ENCODE measurements around the gene SLAIN1. TPM values are rescaled to one million over a fixed set of nuclear protein-coding genes. Genes with fewer than 3 reads are reported as not detected.
A peak's percentile ranks its signal among the peaks of the same experiment; 100 is the strongest.
"Not testable (repeated sequence)": the region's sequence is repeated elsewhere in the genome, so short reads cannot be mapped to it uniquely, and the experiment has no call there.

SLAIN1 gene
- 10 to 100 TPM; 16.1 to 32.6 (median 19.7) TPM for total RNA-seq
- polyA plus RNA-seq = 10 to 100 TPM in 2 of 3 donors, 1 to 10 TPM in 1; 8.7 to 10.5 (median 10.2) TPM
- long read RNA-seq, donor 1 = 0 reads
- long read RNA-seq, donor 2 = 0 reads

DNA sequence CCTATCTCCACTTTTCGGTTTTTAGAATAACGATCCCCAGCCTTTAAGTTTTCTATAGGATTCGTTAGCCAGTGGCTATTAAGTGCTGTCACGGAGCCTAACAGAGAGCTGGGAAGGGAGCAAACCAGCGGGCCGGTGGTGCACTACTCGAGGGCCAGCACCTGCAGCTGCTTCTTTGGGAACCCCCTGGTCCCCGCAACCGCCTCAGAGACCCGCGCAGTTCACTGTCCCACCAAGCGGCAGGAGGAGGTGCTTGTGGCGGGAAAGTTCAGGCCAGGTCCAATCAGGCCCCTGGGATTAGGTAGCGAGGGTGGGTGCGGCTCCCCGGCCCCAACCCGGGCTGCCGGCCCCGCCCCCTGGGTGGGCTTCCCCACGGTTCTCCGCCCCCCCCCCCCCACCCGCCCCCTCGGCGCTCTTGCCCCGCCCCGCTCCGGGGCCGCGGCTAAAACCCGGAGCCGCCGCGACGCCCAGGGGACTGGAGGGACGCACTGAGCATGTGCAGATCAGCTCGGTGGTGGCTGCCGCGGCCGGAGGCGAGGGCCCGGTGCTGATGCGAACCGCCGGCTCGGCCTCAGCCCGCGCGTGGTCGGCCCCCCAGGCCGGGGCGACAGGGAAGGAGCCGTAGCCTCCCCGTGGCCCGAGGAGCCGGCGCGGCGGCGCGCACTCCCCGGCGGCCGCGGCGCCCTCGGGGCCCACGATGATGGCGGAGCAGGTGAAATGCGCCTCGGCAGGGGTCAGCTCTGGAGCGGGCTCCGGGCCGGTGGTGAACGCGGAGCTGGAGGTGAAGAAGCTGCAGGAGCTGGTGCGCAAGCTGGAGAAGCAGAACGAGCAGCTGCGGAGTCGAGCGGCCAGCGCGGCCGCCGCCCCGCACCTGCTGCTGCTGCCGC lies at the start of gene SLAIN1:
SLAIN1 (plus strand) TSS at position 471 of the 887 bp plus-strand sequence; CDS start at position 698, 227 bp downstream.
- WGBS, 5 donors = 0 to 1% (median 1%) methylated on average over 35 to 85 of the region's 86 CpGs
- Histone ChIP-seq H3K4me1 (peaks cover 19 to 51% (median 26%) of the 10 kb centered on the region in 6 donors), H3K4me3 (peak within 1 kb of the TSS; percentile 65 to 97 (median 84)), H3K27ac (peak within 1 kb of the TSS; percentile 51 to 84 (median 78)), H3K36me3 (no peaks in the 10 kb centered on the region), H3K9me3 (no peaks in the 10 kb centered on the region), H3K27me3 (replicated peaks in 1 of 7) (peaks cover 0 to 14% (median 0%) of the 10 kb centered on the region in 7 donors)
- peak in 1 of 3 donors; percentile 23 for TF ChIP-seq POLR2A (IDR thresholded peaks at IDR 0.05)
- peak; percentile 74 to 86 (median 84) for TF ChIP-seq POLR2AphosphoS5 (IDR thresholded peaks at IDR 0.05)
- TF ChIP-seq, protein P1, sequence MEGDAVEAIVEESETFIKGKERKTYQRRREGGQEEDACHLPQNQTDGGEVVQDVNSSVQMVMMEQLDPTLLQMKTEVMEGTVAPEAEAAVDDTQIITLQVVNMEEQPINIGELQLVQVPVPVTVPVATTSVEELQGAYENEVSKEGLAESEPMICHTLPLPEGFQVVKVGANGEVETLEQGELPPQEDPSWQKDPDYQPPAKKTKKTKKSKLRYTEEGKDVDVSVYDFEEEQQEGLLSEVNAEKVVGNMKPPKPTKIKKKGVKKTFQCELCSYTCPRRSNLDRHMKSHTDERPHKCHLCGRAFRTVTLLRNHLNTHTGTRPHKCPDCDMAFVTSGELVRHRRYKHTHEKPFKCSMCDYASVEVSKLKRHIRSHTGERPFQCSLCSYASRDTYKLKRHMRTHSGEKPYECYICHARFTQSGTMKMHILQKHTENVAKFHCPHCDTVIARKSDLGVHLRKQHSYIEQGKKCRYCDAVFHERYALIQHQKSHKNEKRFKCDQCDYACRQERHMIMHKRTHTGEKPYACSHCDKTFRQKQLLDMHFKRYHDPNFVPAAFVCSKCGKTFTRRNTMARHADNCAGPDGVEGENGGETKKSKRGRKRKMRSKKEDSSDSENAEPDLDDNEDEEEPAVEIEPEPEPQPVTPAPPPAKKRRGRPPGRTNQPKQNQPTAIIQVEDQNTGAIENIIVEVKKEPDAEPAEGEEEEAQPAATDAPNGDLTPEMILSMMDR (IDR thresholded peaks at IDR 0.05 in 8 of 11, conservative IDR thresholded peaks at IDR 0.05 in 3 of 11) = no peak
- intact Hi-C loops (cut with DNase I; ENCODE audit: low total_unique reads) = no loop called here
- peak; percentile 95 for DNase-seq

DNA sequence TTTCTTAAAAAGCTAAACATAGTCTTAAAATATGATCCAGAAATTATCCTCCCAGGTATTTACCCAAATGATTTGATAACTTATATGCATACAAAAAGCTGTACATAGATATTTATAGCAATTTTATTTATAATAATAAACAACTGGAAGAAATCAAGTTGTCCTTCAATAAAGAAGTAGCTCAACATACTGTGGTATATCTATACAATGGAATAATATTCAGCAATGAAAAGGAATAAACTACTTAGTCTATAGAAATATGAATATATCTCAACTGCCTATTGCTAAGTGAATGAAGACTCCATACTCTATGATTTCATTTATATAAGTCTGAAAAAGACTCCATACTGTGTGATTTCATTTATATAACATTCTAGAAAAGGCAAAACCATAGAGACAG lies 47.1 kb upstream of the SLAIN1 start:
- H3K27ac ChIP-seq = no peak overlapping the region
- intact Hi-C loops (cut with DNase I; ENCODE audit: low total_unique reads) = no loop called here
- no peaks in the 10 kb centered on the region for H3K36me3 ChIP-seq
- H3K27me3 ChIP-seq (replicated peaks in 1 of 7) = peaks cover 0 to 5% (median 0%) of the 10 kb centered on the region in 7 donors
- TF ChIP-seq POLR2A (IDR thresholded peaks at IDR 0.05) = no peak
- TF ChIP-seq, protein P1 (IDR thresholded peaks at IDR 0.05 in 8 of 11, conservative IDR thresholded peaks at IDR 0.05 in 3 of 11) = no peak
- TF ChIP-seq POLR2AphosphoS5 (IDR thresholded peaks at IDR 0.05) = no peak
- no peak overlapping the region for H3K4me3 ChIP-seq
- peaks cover 0 to 14% (median 10%) of the 10 kb centered on the region in 8 donors for H3K9me3 ChIP-seq
- DNase-seq = no peak
- no peaks in the 10 kb centered on the region for H3K4me1 ChIP-seq

DNA sequence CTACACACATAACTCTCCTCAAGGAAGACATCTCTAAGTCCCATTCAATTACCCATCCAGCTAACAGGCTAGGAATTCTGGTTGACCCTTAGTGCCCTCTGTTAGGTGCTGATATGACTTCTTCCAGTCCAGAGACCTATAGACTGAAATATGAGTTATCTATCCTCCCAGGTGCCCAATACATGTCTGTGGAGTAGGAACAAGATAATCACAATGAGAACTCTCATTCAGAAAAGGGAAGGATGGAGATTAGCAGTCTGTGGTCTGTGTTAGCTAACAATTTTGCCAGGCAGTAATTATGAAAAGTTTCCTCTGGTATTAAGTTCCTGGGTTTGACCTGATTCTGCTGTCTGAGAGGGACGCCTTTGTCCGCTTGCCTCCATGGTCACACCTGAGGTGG lies 44.2 kb upstream of the SLAIN1 start:
- Histone ChIP-seq H3K4me3 (no peak overlapping the region), H3K9me3 (peaks cover 0 to 19% (median 10%) of the 10 kb centered on the region in 8 donors), H3K27ac (no peak overlapping the region), H3K27me3 (replicated peaks in 1 of 7) (no peaks in the 10 kb centered on the region), H3K4me1 (no peaks in the 10 kb centered on the region), H3K36me3 (no peaks in the 10 kb centered on the region)
- TF ChIP-seq POLR2AphosphoS5 (IDR thresholded peaks at IDR 0.05) = no peak
- TF ChIP-seq POLR2A (IDR thresholded peaks at IDR 0.05) = no peak
- TF ChIP-seq, protein P1 (IDR thresholded peaks at IDR 0.05 in 8 of 11, conservative IDR thresholded peaks at IDR 0.05 in 3 of 11) = no peak
- intact Hi-C loops (cut with DNase I; ENCODE audit: low total_unique reads) = no loop called here
- 36 to 71% (median 45%) methylated on average over 2 of the region's 2 CpGs for WGBS, 5 donors
- DNase-seq = no peak

- peaks cover 0 to 14% (median 0%) of the 10 kb centered on the region in 8 donors for H3K9me3 ChIP-seq
- H3K4me1 ChIP-seq; DNase-seq; intact Hi-C loops (cut with DNase I; ENCODE audit: low total_unique reads); H3K4me3 ChIP-seq; H3K27me3 ChIP-seq (replicated peaks in 1 of 7); H3K36me3 ChIP-seq; H3K27ac ChIP-seq: not testable (repeated sequence)
- 89 to 97% (median 93%) methylated on average over 21 to 23 of the region's 23 CpGs for WGBS, 5 donors
These were observed 37.5 kb upstream of the SLAIN1 start for GRCh38 chr13:77660016-77660415.
